ENCODE measurements around the gene SBNO2.

GRCh38 chr19:1094978-1095701, 78.9 kb downstream of the SBNO2 start, which contains the start of gene POLR2E:
- TF ChIP-seq, protein P1, sequence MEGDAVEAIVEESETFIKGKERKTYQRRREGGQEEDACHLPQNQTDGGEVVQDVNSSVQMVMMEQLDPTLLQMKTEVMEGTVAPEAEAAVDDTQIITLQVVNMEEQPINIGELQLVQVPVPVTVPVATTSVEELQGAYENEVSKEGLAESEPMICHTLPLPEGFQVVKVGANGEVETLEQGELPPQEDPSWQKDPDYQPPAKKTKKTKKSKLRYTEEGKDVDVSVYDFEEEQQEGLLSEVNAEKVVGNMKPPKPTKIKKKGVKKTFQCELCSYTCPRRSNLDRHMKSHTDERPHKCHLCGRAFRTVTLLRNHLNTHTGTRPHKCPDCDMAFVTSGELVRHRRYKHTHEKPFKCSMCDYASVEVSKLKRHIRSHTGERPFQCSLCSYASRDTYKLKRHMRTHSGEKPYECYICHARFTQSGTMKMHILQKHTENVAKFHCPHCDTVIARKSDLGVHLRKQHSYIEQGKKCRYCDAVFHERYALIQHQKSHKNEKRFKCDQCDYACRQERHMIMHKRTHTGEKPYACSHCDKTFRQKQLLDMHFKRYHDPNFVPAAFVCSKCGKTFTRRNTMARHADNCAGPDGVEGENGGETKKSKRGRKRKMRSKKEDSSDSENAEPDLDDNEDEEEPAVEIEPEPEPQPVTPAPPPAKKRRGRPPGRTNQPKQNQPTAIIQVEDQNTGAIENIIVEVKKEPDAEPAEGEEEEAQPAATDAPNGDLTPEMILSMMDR (IDR thresholded peaks at IDR 0.05) = no peak
- TF ChIP-seq POLR2A (IDR thresholded peaks at IDR 0.05) (peak; percentile 86), POLR2AphosphoS5 (IDR thresholded peaks at IDR 0.05) (peak; percentile 75 to 90 (median 85))

All from breast epithelium (tissue), 3 donors.